Measurements from ENCODE around the gene RPL18. TPM values are rescaled to one million over a fixed set of nuclear protein-coding genes. Genes with fewer than 3 reads are reported as not detected.

Gene RPL18
- total and polyA plus RNA-seq, 2 experiments from 2014 or later = 1,898 to 2,011 TPM

DNA sequence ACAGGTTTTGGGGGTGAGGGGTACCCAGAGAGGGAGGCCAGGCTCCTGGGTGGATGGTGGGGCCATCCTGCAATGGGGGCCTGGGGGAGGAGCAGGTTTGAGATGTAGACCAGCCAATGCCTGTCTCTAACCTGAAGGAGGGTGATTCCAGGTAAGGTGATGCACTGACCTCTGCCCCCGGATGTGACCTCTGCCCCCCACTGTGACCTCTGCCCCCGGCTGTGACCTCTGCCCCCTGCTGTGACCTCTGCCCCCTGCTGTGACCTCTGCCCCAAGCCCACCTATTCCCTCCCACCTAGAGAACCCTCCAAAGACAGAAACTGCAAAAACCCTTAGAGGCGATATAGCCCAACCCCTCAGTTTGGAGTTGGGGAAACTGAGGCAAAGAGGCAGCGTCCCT is 22.7 kb downstream of the RPL18 start:
- TF ChIP-seq STAT1 (IDR thresholded peaks at IDR 0.05; ENCODE audit: unreplicated experiment) (no peak), EZH2phosphoT487 (IDR thresholded peaks at IDR 0.05; ENCODE audit: unreplicated experiment) (no peak)
- TF ChIP-seq, protein P1, sequence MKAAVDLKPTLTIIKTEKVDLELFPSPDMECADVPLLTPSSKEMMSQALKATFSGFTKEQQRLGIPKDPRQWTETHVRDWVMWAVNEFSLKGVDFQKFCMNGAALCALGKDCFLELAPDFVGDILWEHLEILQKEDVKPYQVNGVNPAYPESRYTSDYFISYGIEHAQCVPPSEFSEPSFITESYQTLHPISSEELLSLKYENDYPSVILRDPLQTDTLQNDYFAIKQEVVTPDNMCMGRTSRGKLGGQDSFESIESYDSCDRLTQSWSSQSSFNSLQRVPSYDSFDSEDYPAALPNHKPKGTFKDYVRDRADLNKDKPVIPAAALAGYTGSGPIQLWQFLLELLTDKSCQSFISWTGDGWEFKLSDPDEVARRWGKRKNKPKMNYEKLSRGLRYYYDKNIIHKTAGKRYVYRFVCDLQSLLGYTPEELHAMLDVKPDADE (IDR thresholded peaks at IDR 0.05) = no peak
- H3K36me3 Mint-ChIP-seq (ENCODE audit: low read depth) = no peaks in the 10 kb centered on the region; the same call in 2 of the 3 replicates
- Histone ChIP-seq H3K4me3 (no peak overlapping the region), H3K4me2 (no peak overlapping the region), H3K9me2 (ENCODE audit: insufficient read depth) (no peaks in the 10 kb centered on the region), H2AFZ (no peak overlapping the region), H3K27ac (ENCODE audit: low read depth) (no peak overlapping the region), H4K20me1 (replicated peaks; ENCODE audit: insufficient read depth) (no peaks in the 10 kb centered on the region), H3K4me1 (ENCODE audit: insufficient read depth) (no peaks in the 10 kb centered on the region), H3K36me3 (ENCODE audit: insufficient read depth) (no peaks in the 10 kb centered on the region), H3F3A (replicated peaks; ENCODE audit: low read depth) (no peaks in the 10 kb centered on the region), H3K79me2 (replicated peaks; ENCODE audit: insufficient read depth) (no peaks in the 10 kb centered on the region), H3K27me3 (ENCODE audit: insufficient read depth) (no peaks in the 10 kb centered on the region)
- H3K27ac Mint-ChIP-seq = no peak overlapping the region
- H3K9me3 Mint-ChIP-seq = no peaks in the 10 kb centered on the region
- H3K4me3 Mint-ChIP-seq = no peak overlapping the region
- ATAC-seq (no peak), DNase-seq (ENCODE audit: low spot score) (no peak)
- no peaks in the 10 kb centered on the region for H3K4me1 Mint-ChIP-seq
- H3K27me3 Mint-ChIP-seq (ENCODE audit: insufficient read depth, low read depth, poor library complexity) = peaks cover 9% of the 10 kb centered on the region

DNA sequence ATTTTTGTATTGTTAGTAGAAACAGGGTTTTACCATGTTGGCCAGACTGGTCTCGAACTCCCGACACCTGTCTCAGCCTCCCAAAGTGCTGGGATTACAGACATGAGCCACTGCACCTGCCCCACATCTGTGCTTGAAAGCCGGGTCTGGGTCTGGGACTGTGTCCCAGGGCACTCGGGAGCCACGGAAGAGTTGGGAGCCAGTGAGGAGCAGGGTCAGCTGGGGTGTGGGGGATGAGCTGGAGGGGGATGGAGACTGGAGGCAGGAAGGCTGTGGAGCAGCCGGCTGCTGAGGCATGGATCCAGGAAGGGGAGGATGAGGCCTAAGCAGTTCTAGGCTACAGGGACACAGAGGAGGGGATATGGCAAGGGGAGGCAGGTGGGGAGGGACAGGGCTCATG is 23.1 kb downstream of the RPL18 start:
- no peak overlapping the region for H3K27ac ChIP-seq (ENCODE audit: low read depth)
- H2AFZ ChIP-seq = no peak overlapping the region
- no peak for ATAC-seq
- Mint-ChIP-seq H3K4me1 (no peaks in the 10 kb centered on the region), H3K4me3 (no peak overlapping the region), H3K27me3 (ENCODE audit: insufficient read depth, low read depth, poor library complexity) (peaks cover 13% of the 10 kb centered on the region), H3K27ac (no peak overlapping the region), H3K9me3 (no peaks in the 10 kb centered on the region), H3K36me3 (ENCODE audit: low read depth) (no peaks in the 10 kb centered on the region; the same call in 2 of the 3 replicates)
- no peak for DNase-seq (ENCODE audit: low spot score)
- H3K79me2 ChIP-seq (replicated peaks; ENCODE audit: insufficient read depth) = no peaks in the 10 kb centered on the region
- H3K9me2 ChIP-seq (ENCODE audit: insufficient read depth) = no peaks in the 10 kb centered on the region
- no peak overlapping the region for H3K4me2 ChIP-seq
- no peak overlapping the region for H3K4me3 ChIP-seq
- H4K20me1 ChIP-seq (replicated peaks; ENCODE audit: insufficient read depth) = no peaks in the 10 kb centered on the region
- H3K36me3 ChIP-seq (ENCODE audit: insufficient read depth) = no peaks in the 10 kb centered on the region
- no peaks in the 10 kb centered on the region for H3F3A ChIP-seq (replicated peaks; ENCODE audit: low read depth)
- no peaks in the 10 kb centered on the region for H3K4me1 ChIP-seq (ENCODE audit: insufficient read depth)
- no peaks in the 10 kb centered on the region for H3K27me3 ChIP-seq (ENCODE audit: insufficient read depth)
- TF ChIP-seq POLR2AphosphoS5 (IDR thresholded peaks at IDR 0.05; ENCODE audit: low read depth) (no peak), ZNF331 (CRISPR knock-in tag; IDR thresholded peaks at IDR 0.05; ENCODE audit: low read depth) (no peak), CREB1 (CRISPR knock-in tag; IDR thresholded peaks at IDR 0.05; ENCODE audit: low read depth) (no peak), CTCF (conservative IDR thresholded peaks at IDR 0.05; ENCODE audit: low read depth in 2 of 2) (no peak), JUNB (IDR thresholded peaks at IDR 0.05; ENCODE audit: unreplicated experiment) (no peak), NANOG (IDR thresholded peaks at IDR 0.05; ENCODE audit: borderline replicate concordance) (no peak), EZH2phosphoT487 (IDR thresholded peaks at IDR 0.05; ENCODE audit: unreplicated experiment) (no peak), STAT1 (IDR thresholded peaks at IDR 0.05; ENCODE audit: unreplicated experiment) (no peak), ZNF114 (CRISPR knock-in tag; IDR thresholded peaks at IDR 0.05) (no peak)
- TF ChIP-seq, protein P2, sequence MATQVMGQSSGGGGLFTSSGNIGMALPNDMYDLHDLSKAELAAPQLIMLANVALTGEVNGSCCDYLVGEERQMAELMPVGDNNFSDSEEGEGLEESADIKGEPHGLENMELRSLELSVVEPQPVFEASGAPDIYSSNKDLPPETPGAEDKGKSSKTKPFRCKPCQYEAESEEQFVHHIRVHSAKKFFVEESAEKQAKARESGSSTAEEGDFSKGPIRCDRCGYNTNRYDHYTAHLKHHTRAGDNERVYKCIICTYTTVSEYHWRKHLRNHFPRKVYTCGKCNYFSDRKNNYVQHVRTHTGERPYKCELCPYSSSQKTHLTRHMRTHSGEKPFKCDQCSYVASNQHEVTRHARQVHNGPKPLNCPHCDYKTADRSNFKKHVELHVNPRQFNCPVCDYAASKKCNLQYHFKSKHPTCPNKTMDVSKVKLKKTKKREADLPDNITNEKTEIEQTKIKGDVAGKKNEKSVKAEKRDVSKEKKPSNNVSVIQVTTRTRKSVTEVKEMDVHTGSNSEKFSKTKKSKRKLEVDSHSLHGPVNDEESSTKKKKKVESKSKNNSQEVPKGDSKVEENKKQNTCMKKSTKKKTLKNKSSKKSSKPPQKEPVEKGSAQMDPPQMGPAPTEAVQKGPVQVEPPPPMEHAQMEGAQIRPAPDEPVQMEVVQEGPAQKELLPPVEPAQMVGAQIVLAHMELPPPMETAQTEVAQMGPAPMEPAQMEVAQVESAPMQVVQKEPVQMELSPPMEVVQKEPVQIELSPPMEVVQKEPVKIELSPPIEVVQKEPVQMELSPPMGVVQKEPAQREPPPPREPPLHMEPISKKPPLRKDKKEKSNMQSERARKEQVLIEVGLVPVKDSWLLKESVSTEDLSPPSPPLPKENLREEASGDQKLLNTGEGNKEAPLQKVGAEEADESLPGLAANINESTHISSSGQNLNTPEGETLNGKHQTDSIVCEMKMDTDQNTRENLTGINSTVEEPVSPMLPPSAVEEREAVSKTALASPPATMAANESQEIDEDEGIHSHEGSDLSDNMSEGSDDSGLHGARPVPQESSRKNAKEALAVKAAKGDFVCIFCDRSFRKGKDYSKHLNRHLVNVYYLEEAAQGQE (IDR thresholded peaks at IDR 0.05; ENCODE audit: unreplicated experiment) = no peak
- TF ChIP-seq, protein P1 (IDR thresholded peaks at IDR 0.05) = no peak
